HepG2 (cell line): ENCODE measurements around the gene SEPHS1.

Experiments used
- BHLHE40 ChIP-seq: IDR thresholded peaks from 2 replicates; pipeline ENCODE4 v1.6.1; 2011; ENCODE audit warnings: low read length, improper control_type of control experiment
- MTF2 ChIP-seq: sonication (generic); formaldehyde crosslinking; IDR thresholded peaks from 2 replicates; pipeline ENCODE4 v1.5.0; 2020; ENCODE audit warnings: missing genetic modification reagents, borderline replicate concordance
- NR2C2 ChIP-seq: sonication (generic); formaldehyde crosslinking; IDR thresholded peaks from 2 replicates; pipeline ENCODE4 v1.4.0; 2020; ENCODE audit warnings: missing genetic modification reagents, mild to moderate bottlenecking, moderate library complexity, borderline replicate concordance
- PRDM15 ChIP-seq: sonication (generic); formaldehyde crosslinking; IDR thresholded peaks from 2 replicates; pipeline ENCODE4 v1.4.0; 2020; ENCODE audit warnings: missing genetic modification reagents
- RAD21 ChIP-seq: fragments of 450-650 bp; formaldehyde crosslinking; IDR thresholded peaks from 2 replicates; pipeline ENCODE4 v1.5.0; 2020; ENCODE audit warnings: mild to moderate bottlenecking
- ZBTB42 ChIP-seq: sonication (generic); formaldehyde crosslinking; IDR thresholded peaks from 2 replicates; pipeline ENCODE4 v1.5.0; 2020; ENCODE audit warnings: mild to moderate bottlenecking, missing genetic modification reagents
- ZNF12 ChIP-seq: sonication (generic); formaldehyde crosslinking; IDR thresholded peaks from 2 replicates; pipeline ENCODE4 v1.5.0; 2020; ENCODE audit warnings: missing genetic modification reagents
- ZNF782 ChIP-seq: sonication (generic); formaldehyde crosslinking; IDR thresholded peaks from 2 replicates; pipeline ENCODE4 v1.4.0; 2020; ENCODE audit warnings: missing genetic modification reagents, mild to moderate bottlenecking, borderline replicate concordance

- TF ChIP-seq ZNF782 = no peak
- no peak for TF ChIP-seq RAD21 (CRISPR knock-in tag)
- no peak for TF ChIP-seq BHLHE40
- TF ChIP-seq NR2C2 (CRISPR knock-in tag) = no peak
- no peak for TF ChIP-seq ZNF12
- no peak for TF ChIP-seq MTF2 (CRISPR knock-in tag)
- TF ChIP-seq ZBTB42 (CRISPR knock-in tag) = no peak
- TF ChIP-seq PRDM15 (CRISPR knock-in tag) = no peak
These were observed 17.7 kb upstream of the SEPHS1 start for GRCh38 chr10:13365831-13366230.
